Measurements from ENCODE around the gene MOB3B. TPM values are rescaled to one million over a fixed set of nuclear protein-coding genes. Genes with fewer than 3 reads are reported as not detected.

MOB3B gene
- polyA plus RNA-seq, 2 of the 4 experiments (the other 2 are of a cell fraction) = 6.0 to 6.4 TPM

DNA sequence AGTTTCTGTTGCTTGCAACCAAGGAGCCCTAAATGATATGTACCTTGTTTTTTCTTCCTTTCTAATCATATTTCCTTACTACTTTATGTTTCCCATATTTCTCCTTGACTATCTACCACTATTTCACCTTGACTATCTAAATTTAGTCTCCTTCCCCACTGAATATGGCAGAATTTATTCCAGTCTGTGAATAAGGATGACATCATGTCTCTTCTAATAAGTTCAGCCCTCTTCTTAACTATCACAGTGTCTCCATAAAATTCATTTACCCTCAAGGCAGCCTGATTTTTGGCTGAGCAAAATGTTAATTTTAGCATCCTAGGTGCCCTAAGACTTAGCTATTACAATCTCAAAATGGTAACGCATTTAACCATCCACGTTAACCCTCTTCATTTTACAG lies 133.1 kb downstream of the MOB3B start:
- POLR2A ChIA-PET = no interaction called here
- CTCF ChIA-PET = interaction anchor here (1.8 kb wide), 1 partner anchor 12 kb away, joined by 5 read pairs; no protein-coding TSS in a partner anchor
- H3K9me3 ChIP-seq = no peaks in the 10 kb centered on the region
- peaks cover 13% of the 10 kb centered on the region; the same call in 1 of the 3 replicates for H3K4me1 ChIP-seq
- no peak overlapping the region for H3K4me2 ChIP-seq
- ATAC-seq (no peak), FAIRE-seq (no peak), DNase-seq (ENCODE audit: low read depth in 1 of 2, low spot score in 1 of 2) (no peak)
- no peak overlapping the region for H3K27ac ChIP-seq
- 82% methylated on average over 2 of the region's 2 CpGs for WGBS (ENCODE audit: missing lambda C conversion rate)
- no peak for TF ChIP-seq RARB (CRISPR knock-in tag; IDR thresholded peaks at IDR 0.05)
- no peak for TF ChIP-seq HOXA7 (CRISPR knock-in tag; IDR thresholded peaks at IDR 0.05)
- TF ChIP-seq HES2 (IDR thresholded peaks at IDR 0.05) = no peak
- TF ChIP-seq PBX3 (IDR thresholded peaks at IDR 0.05) = no peak
- TF ChIP-seq EP300 (IDR thresholded peaks at IDR 0.05) = no peak
- no peak for TF ChIP-seq FOSB (CRISPR knock-in tag; IDR thresholded peaks at IDR 0.05)
- TF ChIP-seq RAD21 (conservative IDR thresholded peaks at IDR 0.05 in 1 of 2, IDR thresholded peaks at IDR 0.05 in 1 of 2) = no peak
- H3K4me3 ChIP-seq = no peak overlapping the region

DNA sequence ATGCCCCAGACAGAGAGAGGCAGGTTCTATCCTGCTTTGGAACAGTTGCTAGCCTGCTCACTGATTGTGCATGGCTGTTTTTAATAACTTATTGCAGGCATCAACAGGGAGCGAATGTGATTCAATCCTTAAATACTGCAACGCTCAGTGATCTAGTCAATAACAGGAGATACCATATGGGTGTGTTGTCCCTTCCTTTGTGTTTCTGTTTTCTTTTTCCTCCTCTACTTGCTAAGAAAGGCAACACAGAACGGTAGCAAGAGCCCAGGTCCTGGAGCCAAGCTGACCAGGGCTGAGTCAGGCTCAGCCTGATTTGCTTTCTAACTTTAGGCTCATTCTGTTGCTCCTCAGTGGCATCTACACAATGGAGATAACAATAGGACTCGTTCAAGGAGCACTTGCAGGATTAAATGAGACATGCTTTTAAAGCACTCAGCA lies 134.1 kb downstream of the MOB3B start:
- H3K4me2 ChIP-seq = no peak overlapping the region
- no peak for TF ChIP-seq GATA3 (IDR thresholded peaks at IDR 0.05; ENCODE audit: borderline replicate concordance)
- no peak for TF ChIP-seq POLR2A (IDR thresholded peaks at IDR 0.05; ENCODE audit: low read length)
- TF ChIP-seq CBX8 (IDR thresholded peaks at IDR 0.05) = no peak
- no peak for TF ChIP-seq HDAC2 (IDR thresholded peaks at IDR 0.05)
- no peak for TF ChIP-seq CEBPB (IDR thresholded peaks at IDR 0.05)
- no peak for TF ChIP-seq USF2 (IDR thresholded peaks at IDR 0.05)
- TF ChIP-seq POLR2AphosphoS2 (conservative IDR thresholded peaks at IDR 0.05; ENCODE audit: low read length) = no peak
- TF ChIP-seq, protein P1, sequence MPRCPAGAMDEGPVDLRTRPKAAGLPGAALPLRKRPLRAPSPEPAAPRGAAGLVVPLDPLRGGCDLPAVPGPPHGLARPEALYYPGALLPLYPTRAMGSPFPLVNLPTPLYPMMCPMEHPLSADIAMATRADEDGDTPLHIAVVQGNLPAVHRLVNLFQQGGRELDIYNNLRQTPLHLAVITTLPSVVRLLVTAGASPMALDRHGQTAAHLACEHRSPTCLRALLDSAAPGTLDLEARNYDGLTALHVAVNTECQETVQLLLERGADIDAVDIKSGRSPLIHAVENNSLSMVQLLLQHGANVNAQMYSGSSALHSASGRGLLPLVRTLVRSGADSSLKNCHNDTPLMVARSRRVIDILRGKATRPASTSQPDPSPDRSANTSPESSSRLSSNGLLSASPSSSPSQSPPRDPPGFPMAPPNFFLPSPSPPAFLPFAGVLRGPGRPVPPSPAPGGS (IDR thresholded peaks at IDR 0.05) = no peak
- no peak for TF ChIP-seq EP300 (IDR thresholded peaks at IDR 0.05)
- TF ChIP-seq KDM5A (IDR thresholded peaks at IDR 0.05) = no peak
- no peak for TF ChIP-seq CHD2 (IDR thresholded peaks at IDR 0.05; ENCODE audit: low read length, partially characterized antibody)
- DNase-seq (ENCODE audit: low read depth in 1 of 2, low spot score in 1 of 2) (no peak), ATAC-seq (0 out of 6 replicates have a peak, but pooled peaks of 1 of the 2 experiments have one; percentile 32), FAIRE-seq (no peak)
- ChIA-PET CTCF (interaction anchor here (1.2 to 1.8 kb wide), 3 partner anchors 13 to 27 kb away, joined by 3 to 5 read pairs (median 3); no protein-coding TSS in a partner anchor), POLR2A (no interaction called here)
- H3K4me1 ChIP-seq = peaks cover 13% of the 10 kb centered on the region; the same call in 1 of the 3 replicates
- 54% methylated on average over 4 of the region's 4 CpGs for WGBS (ENCODE audit: missing lambda C conversion rate)
- H3K4me3 ChIP-seq = no peak overlapping the region
- H3K9me3 ChIP-seq = no peaks in the 10 kb centered on the region
- no peak overlapping the region for H3K27ac ChIP-seq

GRCh38 chr9:27394826-27395201 lies 134.8 kb downstream of the MOB3B start:
- FAIRE-seq = no peak
- ChIA-PET POLR2A (no interaction called here), CTCF (interaction anchor here (1.0 to 2.1 kb wide), 3 partner anchors 13 to 27 kb away, joined by 3 to 7 read pairs (median 3); no protein-coding TSS in a partner anchor)
- Histone ChIP-seq H3K27ac (no peak overlapping the region), H3K4me2 (no peak overlapping the region), H3K4me1 (peaks cover 13% of the 10 kb centered on the region; the same call in 1 of the 3 replicates), H3K4me3 (no peak overlapping the region), H3K9me3 (no peaks in the 10 kb centered on the region)
- TF ChIP-seq TP53 (CRISPR knock-in tag; IDR thresholded peaks at IDR 0.05) = no peak
- no peak for TF ChIP-seq HOXA7 (CRISPR knock-in tag; IDR thresholded peaks at IDR 0.05)
- no peak for TF ChIP-seq HMGXB4 (CRISPR knock-in tag; IDR thresholded peaks at IDR 0.05; ENCODE audit: borderline replicate concordance)
- TF ChIP-seq NFE2L2 (conservative IDR thresholded peaks at IDR 0.05; ENCODE audit: low read length) = no peak
- TF ChIP-seq CHD4 (IDR thresholded peaks at IDR 0.05; ENCODE audit: borderline replicate concordance) = no peak
- no peak for TF ChIP-seq ZSCAN20 (CRISPR knock-in tag; IDR thresholded peaks at IDR 0.05)
- no peak for DNase-seq (ENCODE audit: low read depth in 1 of 2, low spot score in 1 of 2)
- ATAC-seq = no peak
- 78% methylated on average over 3 of the region's 3 CpGs for WGBS (ENCODE audit: missing lambda C conversion rate)
